Effector CD4-positive, alpha-beta T cell (primary cell): ENCODE results near the gene TEP1.

Experiments used
- DNase-seq: peaks from one replicate; pipeline ENCODE4 v3.0.0-alpha.2; 2020

The TEP1 gene

GRCh38 chr14:20429801-20430669, 16.7 kb upstream of the TEP1 start:
- DNase-seq, result no peak

- DNase-seq, result no peak
These were observed 15.5 kb upstream of the TEP1 start for GRCh38 chr14:20428802-20429201.

DNA sequence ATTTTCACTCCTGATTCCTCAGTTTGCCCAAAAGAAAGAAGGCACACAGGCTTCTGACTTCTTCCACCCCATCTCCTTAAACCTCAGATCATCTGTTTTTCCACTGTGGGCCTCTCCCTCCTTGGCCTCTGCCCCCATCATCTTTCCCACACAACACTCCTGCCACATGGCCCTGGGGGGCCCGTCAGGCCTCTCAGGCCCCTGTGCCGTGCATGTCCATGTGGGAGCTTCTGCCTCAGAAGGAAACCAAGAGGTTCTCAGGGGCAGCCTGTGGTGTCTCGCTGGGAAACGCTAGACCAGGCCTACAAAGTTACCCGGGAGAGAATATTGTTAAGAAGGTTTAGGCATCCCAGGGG, 14.7 kb upstream of the TEP1 start:
- no peak for DNase-seq

- no peak for DNase-seq
These were observed 14.1 kb upstream of the TEP1 start for GRCh38 chr14:20427231-20428009.

DNA sequence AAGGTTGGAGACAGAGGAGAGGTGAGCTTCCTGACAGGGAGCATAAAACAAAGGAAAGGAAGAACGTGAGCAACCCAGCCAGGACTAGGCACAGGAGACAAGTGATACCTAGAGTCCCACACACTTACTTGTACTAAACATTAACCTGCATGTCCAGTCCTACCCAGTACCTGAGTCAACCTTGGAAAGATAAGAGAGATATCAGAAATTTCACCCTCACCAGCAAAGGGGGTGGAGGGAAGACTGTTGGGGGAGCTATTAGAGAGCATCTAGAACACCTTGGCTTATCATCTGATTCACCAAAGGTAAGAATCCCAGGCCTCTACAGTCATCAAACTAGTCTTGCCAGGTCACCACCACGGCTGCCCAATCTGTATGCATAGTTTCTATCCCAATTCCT, 11.6 kb upstream of the TEP1 start:
- no peak for DNase-seq

DNA sequence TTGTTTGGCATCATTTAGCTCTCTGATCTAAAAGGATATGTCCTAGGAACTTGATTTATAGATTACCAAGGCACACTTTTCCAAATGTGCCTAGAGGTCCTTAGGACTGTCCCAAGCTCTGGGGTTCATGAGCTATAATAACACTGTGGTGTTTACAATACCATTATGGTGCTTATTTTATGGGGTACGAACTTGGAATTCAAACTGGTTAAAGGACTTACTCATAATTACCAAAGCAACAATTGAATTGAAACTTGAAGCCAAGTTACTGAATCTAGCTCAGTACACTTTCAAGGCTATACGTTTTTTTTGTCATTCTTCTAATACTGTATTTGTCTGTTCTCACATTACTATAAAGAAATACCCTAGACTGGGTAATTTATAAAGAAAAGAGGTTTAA, 9.6 kb upstream of the TEP1 start:
- no peak for DNase-seq

DNA sequence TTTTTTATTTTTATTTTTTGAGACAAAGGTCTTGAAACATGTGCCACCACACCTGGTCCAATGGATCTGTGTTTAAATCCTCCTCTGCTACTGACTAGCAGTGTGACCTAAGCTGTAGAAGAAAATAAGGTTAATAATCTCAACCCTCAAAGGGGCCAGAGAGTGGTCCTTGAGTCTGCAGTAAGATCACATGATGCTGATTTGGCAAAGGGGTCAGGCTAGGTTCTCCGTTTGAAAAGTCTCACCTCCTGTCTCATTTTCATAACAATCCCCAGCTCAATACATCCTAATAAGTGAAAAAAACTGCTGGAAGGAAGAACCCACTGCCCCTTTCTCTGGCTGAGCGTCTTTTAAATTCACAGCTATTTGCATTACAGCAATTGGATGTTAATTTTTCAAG, 8.0 kb upstream of the TEP1 start:
- DNase-seq, result no peak

GRCh38 chr14:20419419-20419818, 6.1 kb upstream of the TEP1 start:
- DNase-seq, result no peak

- DNase-seq, result no peak
These were observed 5.2 kb upstream of the TEP1 start for GRCh38 chr14:20418501-20418909.

DNA sequence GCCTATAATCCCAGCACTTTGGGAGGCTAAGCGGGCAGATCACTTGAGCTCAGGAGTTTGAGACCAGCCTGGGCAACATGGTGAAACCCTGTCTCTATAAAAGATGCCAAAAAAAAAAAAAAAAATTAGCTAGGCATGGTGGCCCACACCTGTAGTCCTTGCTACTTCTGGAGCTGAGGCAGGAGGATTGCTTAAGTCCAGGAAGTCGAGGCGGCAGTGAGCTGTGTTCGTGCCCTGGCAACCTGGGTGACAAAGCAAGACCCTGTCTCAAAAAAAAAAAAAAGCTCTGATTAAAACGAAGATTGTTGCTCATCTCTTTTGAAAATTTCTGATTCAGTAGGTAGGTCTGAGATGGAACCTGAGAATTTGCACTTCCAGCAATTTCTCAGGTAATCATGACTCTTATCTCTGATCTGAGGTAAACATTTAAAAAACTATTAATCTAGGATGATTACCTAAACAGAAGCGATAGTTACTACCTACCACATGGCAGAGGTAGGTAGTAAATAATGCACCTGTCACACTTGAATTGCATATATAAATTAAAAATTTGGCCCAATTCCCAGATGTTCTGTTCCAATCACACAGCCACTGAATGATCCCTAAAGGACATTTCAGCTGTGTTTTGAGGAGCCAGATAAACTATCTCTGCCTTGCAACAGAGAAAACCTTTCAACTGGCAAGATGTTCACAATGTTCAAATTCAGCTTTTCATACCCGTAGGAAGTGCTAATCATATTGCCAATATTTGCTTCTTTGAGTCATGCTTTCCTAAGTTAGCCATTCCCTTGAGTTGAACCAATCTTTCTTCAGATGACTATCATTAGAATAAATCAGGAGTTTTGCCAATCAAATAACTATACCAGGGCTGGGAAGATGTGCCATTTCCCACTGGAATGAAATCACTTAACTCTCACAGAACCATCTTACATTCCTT, 4.2 kb upstream of the TEP1 start:
- DNase-seq, result no peak

GRCh38 chr14:20416223-20416622, 2.9 kb upstream of the TEP1 start:
- no peak for DNase-seq

GRCh38 chr14:20415782-20416206, 2.5 kb upstream of the TEP1 start:
- peak; percentile 15 for DNase-seq

DNA sequence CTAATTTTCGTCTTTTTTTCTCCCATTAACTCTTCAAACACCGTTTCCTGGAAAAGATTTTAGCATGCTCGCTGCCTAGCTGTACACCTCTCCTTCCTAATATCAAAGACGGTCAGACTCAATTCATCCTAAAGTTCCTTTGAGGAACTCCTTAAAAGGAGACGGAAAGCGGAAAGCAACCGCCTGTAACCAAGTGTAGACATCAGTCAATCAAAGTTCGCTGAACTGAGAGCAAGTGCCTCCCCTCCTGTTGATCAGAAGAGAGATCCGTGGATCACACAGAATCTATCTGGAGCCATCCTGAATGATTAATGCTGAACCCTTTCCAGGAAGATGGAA, 412 bp upstream of the TEP1 start:
- DNase-seq, result peak; percentile 9

- DNase-seq, result no peak
These were observed 890 bp downstream of the TEP1 start for GRCh38 chr14:20412411-20412810.

- no peak for DNase-seq
These were observed 4.1 kb downstream of the TEP1 start for GRCh38 chr14:20409226-20409625.

DNA sequence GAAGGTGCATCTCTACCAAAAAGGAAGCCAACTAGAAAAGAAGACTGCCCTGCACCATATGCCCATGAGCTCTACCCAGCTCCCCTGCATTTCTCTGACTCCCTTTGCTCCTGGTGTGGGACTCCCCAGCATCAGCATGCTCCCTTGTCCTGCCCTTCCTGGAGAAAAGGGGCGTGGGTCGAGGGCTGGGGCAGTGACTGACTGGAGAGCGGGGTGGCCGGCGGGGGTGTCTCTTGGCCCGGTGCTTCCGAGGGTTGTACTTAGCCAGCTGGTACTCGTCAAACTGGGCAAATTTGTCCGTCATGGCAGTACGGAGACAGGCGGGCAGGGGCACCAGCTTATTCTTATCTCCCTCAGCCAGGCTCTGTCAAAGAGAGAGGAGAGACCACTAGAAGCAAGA, 9.8 kb downstream of the TEP1 start:
- DNase-seq, result no peak

DNA sequence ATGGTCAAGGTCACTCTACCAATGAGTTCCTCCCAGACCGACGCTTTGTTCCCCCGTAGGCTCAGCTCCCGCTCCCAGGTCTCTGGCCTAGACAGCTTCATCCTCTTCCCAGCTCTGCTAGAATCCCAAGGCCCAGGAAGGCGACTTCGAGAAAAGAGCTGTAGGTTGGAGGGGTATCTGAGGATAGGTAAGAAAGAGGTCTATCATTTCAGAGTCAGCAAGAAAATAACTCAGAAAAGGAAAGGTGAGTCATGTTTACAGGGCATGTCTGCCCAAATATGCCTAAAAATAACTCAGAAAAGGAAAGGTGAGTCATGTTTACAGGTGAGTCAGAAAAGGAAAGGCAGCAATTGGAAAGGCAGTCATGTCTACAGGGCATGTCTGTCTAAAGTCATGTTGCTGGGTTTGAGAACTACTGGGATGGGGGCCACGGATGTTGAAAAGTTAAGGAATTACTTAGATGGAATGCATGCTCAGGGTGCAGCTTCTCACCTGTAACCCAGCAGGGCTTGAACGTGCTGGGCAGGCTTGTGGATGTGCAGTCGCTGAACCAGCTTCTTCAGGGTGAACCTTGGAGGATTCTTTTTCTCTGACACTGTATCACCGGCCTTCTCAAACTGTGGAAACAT, 12.2 kb downstream of the TEP1 start:
- no peak for DNase-seq

- DNase-seq, result no peak
These were observed 12.7 kb downstream of the TEP1 start for GRCh38 chr14:20400589-20400964.

GRCh38 chr14:20397511-20397910, 15.8 kb downstream of the TEP1 start:
- no peak for DNase-seq

- no peak for DNase-seq
These were observed 21.8 kb downstream of the TEP1 start for GRCh38 chr14:20391505-20391904.

GRCh38 chr14:20388159-20388558, 25.1 kb downstream of the TEP1 start:
- DNase-seq, result no peak

DNA sequence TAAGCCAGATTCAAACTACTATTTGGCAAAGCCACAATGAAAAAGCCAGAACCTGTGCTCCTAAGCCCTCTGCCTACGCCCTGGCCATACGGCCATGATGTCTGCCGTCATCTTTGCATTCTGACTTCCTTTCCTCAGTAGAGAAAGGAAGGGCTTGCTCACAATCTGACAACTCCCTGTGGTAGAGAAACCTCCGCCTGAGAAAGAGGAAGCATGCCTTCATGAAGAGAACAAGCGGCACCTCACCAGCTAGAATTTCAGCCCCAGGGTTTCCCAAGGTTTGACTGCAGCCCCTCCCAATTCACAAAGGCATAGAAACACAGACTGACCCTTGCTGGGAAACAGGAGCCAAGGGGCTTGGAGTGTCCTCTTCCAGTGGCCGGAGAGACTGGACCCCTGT, 25.7 kb downstream of the TEP1 start:
- DNase-seq, result no peak
